AG04449 (cell line): ENCODE data around the gene EPHB2.

Experiments used
- CTCF ChIA-PET: fragments of 350-600 bp; formaldehyde crosslinking; extraction: SDS; loops from one replicate; lab custom pipeline; 2021; ENCODE audit warnings: antibody characterized with exemption; lab: Yijun Ruan, JAX
- POLR2A ChIA-PET: fragments of 400-600, 350-600 bp; formaldehyde crosslinking; extraction: SDS; loops from one replicate; lab custom pipeline; 2020; ENCODE audit warnings: antibody characterized with exemption, inconsistent platforms; lab: Yijun Ruan, JAX
- DNase-seq: peaks from one replicate; pipeline ENCODE4 v3.0.0-alpha.2; 2010; ENCODE audit warnings: low read depth, low spot score
- H3K4me3 ChIP-seq: 2 replicates; pipeline ENCODE4 v1.5.1; 2011; ENCODE audit warnings: low read depth, mild to moderate bottlenecking, control low read depth, low read length
- CTCF ChIP-seq: IDR thresholded peaks from one replicate; pipeline ENCODE4 v1.5.1; 2011; ENCODE audit warnings: mild to moderate bottlenecking, moderate library complexity, low read length, control low read depth, inconsistent platforms; ENCODE audit not compliant: insufficient read depth; ENCODE audit errors: missing control alignments

EPHB2 gene

GRCh38 chr1:22769932-22770331, 59.3 kb downstream of the EPHB2 start:
- no peak for DNase-seq
- no peak overlapping the region for H3K4me3 ChIP-seq
- ChIA-PET POLR2A (no interaction called here), CTCF (no interaction called here)
- no peak for TF ChIP-seq CTCF

DNA sequence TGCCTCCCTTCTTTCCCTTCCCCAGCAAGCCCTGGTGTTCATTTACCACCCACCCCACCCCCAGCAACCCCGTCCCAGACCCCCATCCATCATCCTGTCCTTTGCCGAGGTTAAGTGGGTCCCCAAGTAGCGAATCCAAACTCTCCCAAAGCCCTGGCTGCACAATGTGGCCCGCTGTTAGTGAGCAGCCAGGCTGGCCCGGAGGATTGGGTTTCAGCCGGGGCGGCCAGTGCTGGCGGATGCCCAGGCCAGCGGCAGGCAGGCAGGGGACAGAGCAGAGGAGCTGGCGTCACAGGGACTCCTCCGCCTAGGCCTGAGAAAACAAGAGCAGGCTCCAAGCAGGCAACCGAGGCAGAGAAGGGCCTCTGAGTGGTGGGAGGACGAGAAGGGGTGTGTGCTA, 61.4 kb downstream of the EPHB2 start:
- TF ChIP-seq CTCF, result no peak
- ChIA-PET POLR2A (interaction anchor here (1.0 kb wide), 1 partner anchor 22 kb away, joined by 3 read pairs; no protein-coding TSS in a partner anchor), CTCF (interaction anchor here (1.4 kb wide), 1 partner anchor 69 kb away, joined by 4 read pairs; no protein-coding TSS in a partner anchor)
- DNase-seq, result no peak
- H3K4me3 ChIP-seq, result no peak overlapping the region

DNA sequence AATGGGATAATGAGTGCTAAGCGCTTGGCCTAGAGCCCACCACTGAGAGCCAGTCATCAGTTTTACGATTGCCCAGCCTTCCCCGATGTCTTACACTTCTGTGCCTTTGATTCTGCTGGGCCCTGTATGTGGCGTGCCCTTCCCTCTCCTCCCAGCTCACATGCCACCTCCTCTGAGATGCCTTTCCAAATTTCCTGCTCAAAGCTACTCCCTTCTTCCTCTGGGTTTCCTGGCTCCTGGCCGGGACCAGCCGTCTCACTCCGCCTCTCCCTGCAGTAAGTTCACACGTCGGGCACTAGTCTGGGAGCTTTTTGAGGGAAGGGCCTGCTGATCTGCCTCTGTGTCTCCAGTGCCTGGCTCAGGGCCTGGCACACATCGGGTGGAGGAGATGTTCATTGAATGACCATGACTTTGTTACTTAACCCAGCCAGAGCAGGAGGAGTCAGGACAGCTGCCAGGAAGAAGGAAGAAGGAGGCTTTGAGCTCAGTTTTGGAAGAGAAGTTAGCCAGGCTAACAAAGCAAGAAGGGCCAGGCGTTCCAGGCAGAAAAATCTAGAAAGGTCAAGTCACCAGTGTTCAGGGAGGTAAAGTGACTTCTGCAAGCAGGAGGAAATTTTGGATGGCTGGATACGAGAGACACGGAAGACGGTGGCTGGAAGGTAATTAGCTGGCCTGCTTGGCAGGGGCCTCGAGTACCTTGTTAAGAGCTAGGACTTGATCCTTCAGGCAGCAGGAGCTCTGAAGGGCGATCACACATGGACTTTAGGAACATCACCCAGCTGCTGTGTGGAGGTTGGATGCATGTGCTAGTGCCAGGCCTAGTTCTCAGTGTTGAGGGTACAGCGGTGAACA, 63.6 kb downstream of the EPHB2 start:
- DNase-seq, result no peak
- no peak for TF ChIP-seq CTCF
- ChIA-PET POLR2A (no interaction called here), CTCF (interaction anchor here (1.2 to 1.3 kb wide), 2 partner anchors 8 to 69 kb away, joined by 3 to 6 read pairs; no protein-coding TSS in a partner anchor)
- no peak overlapping the region for H3K4me3 ChIP-seq

DNA sequence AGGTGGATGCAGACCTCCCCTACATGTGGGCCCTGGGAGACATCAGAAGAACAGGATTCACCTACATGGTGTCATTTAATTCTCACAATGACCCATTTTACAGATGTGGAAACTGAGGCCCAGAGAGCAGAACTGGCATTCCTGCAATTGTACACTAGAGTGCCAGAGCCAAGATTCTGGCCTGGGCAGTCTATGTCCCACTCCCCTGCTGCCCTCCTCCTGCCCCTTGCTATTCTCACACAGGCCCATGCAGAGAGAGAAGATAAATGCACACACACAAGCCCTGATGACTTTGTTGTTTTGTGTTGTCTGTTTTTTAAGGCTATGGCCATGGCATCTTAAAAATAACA, 64.2 kb downstream of the EPHB2 start:
- no peak overlapping the region for H3K4me3 ChIP-seq
- no peak for TF ChIP-seq CTCF
- no peak for DNase-seq
- ChIA-PET POLR2A (no interaction called here), CTCF (interaction anchor here (1.2 kb wide), 1 partner anchor 70 kb away, joined by 6 read pairs; no protein-coding TSS in a partner anchor)

DNA sequence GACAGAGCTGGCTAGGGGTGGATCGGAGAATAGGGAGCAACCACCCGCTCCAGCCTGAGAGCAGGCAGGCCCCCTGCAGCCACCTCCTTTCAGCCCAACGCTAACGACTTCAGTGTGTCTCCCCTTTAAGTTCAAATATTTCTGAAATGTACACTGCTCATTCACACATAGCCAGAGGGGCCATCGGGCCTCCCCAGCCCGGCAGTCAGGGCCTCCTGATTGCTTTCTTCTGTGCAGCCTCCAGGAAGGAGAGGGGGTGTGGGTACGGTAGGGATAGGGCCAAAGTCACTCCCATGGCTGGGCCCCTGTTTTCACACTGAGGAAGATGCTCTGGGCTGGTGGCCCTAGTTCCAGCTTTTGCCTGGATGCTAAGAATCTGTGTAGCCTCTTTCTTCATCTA, 64.8 kb downstream of the EPHB2 start:
- CTCF ChIA-PET, result interaction anchor here (1.3 kb wide), 1 partner anchor 10 kb away, joined by 6 read pairs; no protein-coding TSS in a partner anchor

More for the DNA sequence above, 64.8 kb downstream of the EPHB2 start:
- POLR2A ChIA-PET, result no interaction called here
- DNase-seq, result no peak
- TF ChIP-seq CTCF, result no peak
- H3K4me3 ChIP-seq, result no peak overlapping the region
